Activated T-helper 17 cell treated with anti-CD3 and anti-CD28 coated beads, Interleukin-2, amount 50 U/mL, for 72 hours (primary cell): ENCODE results near the gene ARL8B. TPM values are rescaled to one million over a fixed set of nuclear protein-coding genes. Genes with fewer than 3 reads are reported as not detected.

ENCODE experiments used
- total RNA-seq, 2 donors: library from RNA; stranded (reverse); gene quantifications; one replicate each; pipeline ENCODE4 v1.2.3, GENCODE V29; 2022

The ARL8B gene
- total RNA-seq, 2 donors from 2014 or later: 48.2 to 60.9 TPM

Other genes with a start within 250 kb of the ARL8B start
- 100 to 1,000 TPM; 217 to 527 TPM for gene BHLHE40, start 142.9 kb upstream of the ARL8B start, total RNA-seq
- gene EDEM1, start 65.4 kb downstream of the ARL8B start, total RNA-seq: 100 to 1,000 TPM; 145 to 194 TPM